IPS-18c (cell line): Measurements from ENCODE around the gene DCUN1D5.

Experiments
- H3K4me3 ChIP-seq: 2 replicates; pipeline ENCODE4 v1.7.0; 2013; ENCODE audit warnings: low read depth, mild to moderate bottlenecking, low read length, moderate library complexity; ENCODE audit not compliant: insufficient read depth
- H3K9me3 ChIP-seq: one replicate; pipeline ENCODE4 v1.6.1; 2013; ENCODE audit warnings: mild to moderate bottlenecking, low read length, moderate library complexity; ENCODE audit not compliant: control insufficient read depth, insufficient read depth

Gene DCUN1D5

GRCh38 chr11:103091801-103092524 lies at the start of gene DCUN1D5:
Gene DCUN1D5, minus strand, starts transcription at chr11:103092160. Its CDS starts 288 bp downstream, at chr11:103091872.
- Histone ChIP-seq H3K9me3 (no peaks in the 10 kb centered on the region), H3K4me3 (peak within 1 kb of the TSS; percentile 90)

GRCh38 chr11:103125462-103125861 lies 33.5 kb upstream of the DCUN1D5 start:
- no peak overlapping the region for H3K4me3 ChIP-seq
- H3K9me3 ChIP-seq: no peaks in the 10 kb centered on the region

GRCh38 chr11:103114836-103115235 lies 22.9 kb upstream of the DCUN1D5 start:
- H3K4me3 ChIP-seq: no peak overlapping the region

DNA sequence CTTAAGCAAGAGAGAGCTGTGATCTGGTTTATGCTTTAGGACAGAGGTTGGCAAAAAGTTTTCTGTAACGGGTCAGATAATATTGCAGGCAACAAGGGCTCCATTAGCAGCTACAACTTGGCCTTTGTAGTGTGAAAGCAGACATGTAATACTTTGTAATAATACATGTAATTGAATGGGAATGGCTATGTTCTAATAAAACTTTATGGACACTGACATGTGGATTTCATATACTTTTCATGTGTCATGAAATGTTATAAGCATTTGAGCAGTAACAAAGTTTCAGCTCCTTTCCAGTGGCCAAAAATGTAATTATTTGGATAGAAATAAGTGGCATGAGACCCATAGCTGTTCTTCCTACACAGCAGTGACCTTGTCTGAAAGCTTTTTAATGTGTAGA lies 20.4 kb upstream of the DCUN1D5 start:
- H3K9me3 ChIP-seq: no peaks in the 10 kb centered on the region
- H3K4me3 ChIP-seq: no peak overlapping the region

More at GRCh38 chr11:103114836-103115235, 22.9 kb upstream of the DCUN1D5 start:
- H3K9me3 ChIP-seq: no peaks in the 10 kb centered on the region

- Histone ChIP-seq H3K9me3 (no peaks in the 10 kb centered on the region), H3K4me3 (no peak overlapping the region)
Measured at GRCh38 chr11:103111400-103111799, 19.4 kb upstream of the DCUN1D5 start.

GRCh38 chr11:103110391-103110790 lies 18.4 kb upstream of the DCUN1D5 start:
- peak overlapping the region; percentile 59; the same call in 1 of the 2 replicates for H3K4me3 ChIP-seq

GRCh38 chr11:103109818-103110388 lies 17.9 kb upstream of the DCUN1D5 start:
- Histone ChIP-seq H3K9me3 (no peaks in the 10 kb centered on the region), H3K4me3 (peak overlapping the region; percentile 59)

More at GRCh38 chr11:103110391-103110790, 18.4 kb upstream of the DCUN1D5 start:
- no peaks in the 10 kb centered on the region for H3K9me3 ChIP-seq

DNA sequence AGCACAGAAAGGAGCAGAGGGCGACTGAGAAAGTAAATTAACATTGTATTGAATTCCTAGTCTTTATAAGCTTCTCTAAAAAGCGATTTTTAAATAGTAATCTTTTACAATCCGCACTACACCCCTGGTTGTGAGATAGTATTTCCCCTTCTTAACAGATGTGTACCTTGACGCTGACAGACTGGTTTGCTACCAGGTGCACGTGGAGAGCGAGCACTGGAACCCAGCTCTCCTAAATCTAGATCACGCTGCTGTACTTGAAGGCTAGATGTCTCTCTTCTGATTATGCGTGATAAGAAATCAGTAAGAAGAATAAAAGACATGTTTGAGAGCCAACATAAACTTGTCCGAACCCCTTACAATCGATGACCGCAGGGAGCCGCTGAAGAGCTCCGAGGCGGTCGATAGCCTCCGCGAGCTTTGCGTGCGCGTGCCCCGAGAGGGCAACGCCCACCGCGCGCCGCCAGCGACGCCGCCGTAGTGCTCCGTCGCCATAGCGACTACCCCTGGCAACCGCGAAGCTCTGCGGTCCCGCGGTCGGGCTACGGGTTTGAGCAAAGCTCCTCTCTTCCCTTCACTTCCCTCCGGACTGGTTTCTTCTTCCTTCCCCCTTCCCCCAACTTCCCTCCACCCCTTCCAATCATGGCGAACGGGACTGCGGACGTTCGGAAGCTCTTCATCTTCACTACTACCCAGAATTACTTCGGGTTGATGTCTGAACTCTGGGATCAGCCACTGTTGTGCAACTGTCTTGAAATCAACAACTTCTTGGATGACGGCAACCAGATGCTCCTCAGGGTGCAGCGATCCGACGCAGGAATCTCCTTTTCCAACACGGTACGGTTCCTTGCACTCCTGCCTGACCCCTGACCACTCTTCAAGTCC lies 17.2 kb upstream of the DCUN1D5 start, which contains the start of gene DYNC2H1:
Gene DYNC2H1, plus strand, starts transcription at position 494 of the 885 bp plus-strand sequence. Its CDS starts 149 bp downstream, at position 643.
- Histone ChIP-seq H3K9me3 (no peaks in the 10 kb centered on the region), H3K4me3 (peak within 1 kb of the TSS; percentile 59)

DNA sequence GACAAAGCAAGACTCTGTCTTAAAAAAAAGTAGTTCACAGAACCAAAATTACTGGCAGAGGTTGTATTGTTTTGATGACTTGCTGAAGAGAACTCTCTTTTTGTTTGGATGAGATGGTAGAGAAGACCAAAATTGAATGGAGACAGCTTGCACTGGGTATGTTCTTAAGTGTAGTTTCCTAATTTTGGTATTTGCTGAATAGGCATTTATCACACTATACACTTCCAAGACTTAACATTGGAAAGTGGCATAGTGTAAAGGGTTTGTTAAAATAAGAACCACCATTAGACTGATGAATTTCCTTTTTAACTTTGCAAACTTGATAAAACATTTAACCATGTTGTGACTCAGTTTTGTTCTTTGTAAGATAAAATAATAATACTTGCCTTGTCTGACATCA lies 5.3 kb upstream of the DCUN1D5 start:
- no peaks in the 10 kb centered on the region for H3K9me3 ChIP-seq
- H3K4me3 ChIP-seq: no peak overlapping the region

DNA sequence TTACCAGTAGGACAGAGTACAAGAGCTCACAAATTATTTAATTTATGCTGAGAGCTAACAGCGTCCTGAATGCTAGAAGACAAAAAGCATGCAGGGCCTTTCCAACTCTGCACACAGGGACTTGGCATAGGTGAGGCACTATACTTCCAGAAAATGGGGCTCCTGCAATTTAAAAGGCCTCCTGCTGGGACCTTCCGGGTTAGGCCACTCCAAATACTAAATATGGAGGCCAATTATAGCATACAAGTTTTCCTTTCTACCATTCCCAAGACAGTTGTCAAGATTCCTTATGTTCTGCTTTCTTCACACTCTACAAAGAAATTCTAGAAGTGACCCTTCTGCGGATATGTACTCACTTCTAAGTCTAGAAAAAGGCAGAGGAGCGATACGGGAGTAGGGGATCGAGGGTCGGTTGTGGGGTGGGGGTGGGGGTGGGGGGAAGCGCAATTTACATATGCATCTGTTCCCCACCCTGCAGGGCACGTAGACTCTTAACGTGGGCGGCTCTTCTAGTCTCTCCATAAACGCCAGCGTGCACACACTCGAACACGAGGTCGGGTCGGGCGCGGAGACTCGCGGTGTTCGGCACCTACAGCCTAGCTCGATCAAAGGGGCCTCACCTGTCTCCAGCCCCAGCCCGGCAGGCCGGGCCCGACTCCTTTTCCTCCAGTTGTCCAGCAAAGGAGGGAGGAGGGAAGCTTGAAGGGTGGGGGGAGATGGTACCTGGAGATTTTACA lies 728 bp downstream of the DCUN1D5 start:
- Histone ChIP-seq H3K4me3 (peak overlapping the region; percentile 90), H3K9me3 (no peaks in the 10 kb centered on the region)

DNA sequence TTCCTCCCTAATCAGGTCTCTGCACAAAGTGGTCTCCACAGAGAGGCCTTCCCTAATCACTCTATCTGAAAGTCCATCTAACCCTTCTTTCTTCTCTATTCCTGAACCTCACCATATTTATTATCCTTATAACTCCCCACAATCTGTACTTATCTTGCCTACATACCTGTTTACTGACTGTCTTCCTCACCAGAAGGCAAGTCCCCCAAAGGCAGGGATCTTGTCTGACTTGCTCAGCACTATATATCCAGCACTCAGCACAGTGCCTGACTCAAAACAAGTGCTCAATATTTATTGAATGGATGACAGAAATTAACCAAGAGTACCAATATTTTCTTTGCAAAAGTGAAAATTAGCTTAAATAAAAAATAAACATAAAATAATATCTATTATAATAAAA lies 5.5 kb downstream of the DCUN1D5 start:
- Histone ChIP-seq H3K4me3 (no peak overlapping the region), H3K9me3 (no peaks in the 10 kb centered on the region)

DNA sequence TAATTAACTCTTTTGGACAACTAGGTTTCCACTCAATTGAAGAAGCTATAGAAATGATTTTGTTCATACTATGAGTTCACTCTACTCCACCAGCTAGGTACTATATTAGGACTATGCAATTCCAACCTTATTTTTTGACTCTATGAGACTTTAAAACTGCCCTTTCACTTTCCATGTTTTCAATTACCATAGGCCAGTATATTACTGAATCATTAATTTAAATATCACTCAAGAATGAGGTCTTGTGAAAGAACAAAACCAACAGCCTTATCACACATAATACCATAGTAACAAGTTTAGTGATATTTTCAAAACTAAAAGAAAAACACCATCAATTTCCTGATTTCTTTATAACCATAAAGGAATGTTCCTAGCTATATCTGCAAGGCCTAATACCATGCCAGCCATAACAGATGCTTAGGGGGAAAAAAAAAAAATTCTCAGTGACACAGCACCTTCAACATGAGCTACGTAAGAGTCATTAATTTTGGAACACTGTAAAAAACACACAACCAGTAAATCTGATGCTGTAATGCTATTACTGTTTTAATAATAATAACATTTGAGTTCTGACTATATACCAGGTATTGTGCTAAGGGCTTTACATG lies 6.1 kb downstream of the DCUN1D5 start:
- no peak overlapping the region for H3K4me3 ChIP-seq
- H3K9me3 ChIP-seq: no peaks in the 10 kb centered on the region

DNA sequence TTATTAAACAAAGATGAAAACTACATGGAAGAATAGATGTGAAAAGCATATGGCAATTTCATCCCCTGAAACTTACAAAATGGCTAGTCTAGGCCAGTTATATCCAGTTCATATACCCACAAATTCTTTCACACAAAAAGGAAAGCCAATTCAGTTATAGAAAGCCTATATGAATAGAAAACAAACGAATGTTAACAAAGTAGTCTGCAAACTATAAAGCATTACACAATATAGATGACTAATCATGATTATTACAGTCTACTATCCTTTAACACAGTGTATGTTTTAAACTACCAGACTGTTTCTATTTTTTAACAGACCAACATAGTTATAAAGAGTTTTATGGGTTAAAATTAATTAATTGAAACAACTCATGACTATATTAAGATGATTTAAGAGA lies 12.1 kb downstream of the DCUN1D5 start:
- H3K9me3 ChIP-seq: no peaks in the 10 kb centered on the region
- H3K4me3 ChIP-seq: no peak overlapping the region

DNA sequence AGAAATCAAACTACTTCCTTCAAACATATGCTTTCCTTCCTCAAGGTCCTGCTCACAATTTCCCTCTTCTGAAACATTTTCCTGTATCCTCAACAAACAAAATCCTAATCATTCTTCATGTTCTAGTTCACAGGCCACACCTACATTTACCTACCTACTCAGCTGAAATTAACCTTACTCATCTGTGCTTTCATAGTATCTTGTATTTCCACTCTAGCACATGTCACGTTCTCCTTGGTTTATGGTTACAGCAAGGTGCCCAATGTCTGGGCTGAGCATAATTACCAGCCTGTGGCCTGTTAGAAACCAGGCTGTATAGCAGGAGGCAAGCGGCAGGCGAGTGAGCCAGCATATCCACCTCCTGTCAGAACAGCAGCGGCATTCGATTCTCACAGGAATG lies 13.2 kb downstream of the DCUN1D5 start:
- no peaks in the 10 kb centered on the region for H3K9me3 ChIP-seq

GRCh38 chr11:103077554-103077953 lies 14.4 kb downstream of the DCUN1D5 start:
- Histone ChIP-seq H3K4me3 (no peak overlapping the region), H3K9me3 (no peaks in the 10 kb centered on the region)

More for the DNA sequence above, 13.2 kb downstream of the DCUN1D5 start:
- H3K4me3 ChIP-seq: no peak overlapping the region

DNA sequence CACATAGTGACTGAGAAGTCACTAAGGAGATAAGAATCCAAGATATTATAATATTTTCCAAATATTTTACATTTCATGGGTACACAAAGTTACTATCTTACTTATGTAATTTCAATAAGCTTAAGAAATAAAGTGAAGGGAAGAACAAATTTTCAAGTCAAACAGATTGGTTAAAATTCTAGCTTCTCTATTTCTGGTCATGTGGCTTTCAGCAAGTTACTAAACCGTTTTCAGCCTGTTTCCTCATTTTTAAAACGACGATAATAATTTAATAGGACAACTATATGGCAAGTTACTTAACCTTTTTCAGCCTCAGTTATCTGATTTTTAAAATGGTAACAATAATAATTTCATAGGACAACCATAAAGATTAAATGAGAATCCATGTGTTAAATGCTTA lies 15.6 kb downstream of the DCUN1D5 start:
- Histone ChIP-seq H3K9me3 (no peaks in the 10 kb centered on the region), H3K4me3 (no peak overlapping the region)

- no peak overlapping the region for H3K4me3 ChIP-seq
- H3K9me3 ChIP-seq: no peaks in the 10 kb centered on the region
Measured at GRCh38 chr11:103071008-103071407, 21.0 kb downstream of the DCUN1D5 start.
